ENCODE measurements around the gene FBXO15.

Gene FBXO15, protein sequence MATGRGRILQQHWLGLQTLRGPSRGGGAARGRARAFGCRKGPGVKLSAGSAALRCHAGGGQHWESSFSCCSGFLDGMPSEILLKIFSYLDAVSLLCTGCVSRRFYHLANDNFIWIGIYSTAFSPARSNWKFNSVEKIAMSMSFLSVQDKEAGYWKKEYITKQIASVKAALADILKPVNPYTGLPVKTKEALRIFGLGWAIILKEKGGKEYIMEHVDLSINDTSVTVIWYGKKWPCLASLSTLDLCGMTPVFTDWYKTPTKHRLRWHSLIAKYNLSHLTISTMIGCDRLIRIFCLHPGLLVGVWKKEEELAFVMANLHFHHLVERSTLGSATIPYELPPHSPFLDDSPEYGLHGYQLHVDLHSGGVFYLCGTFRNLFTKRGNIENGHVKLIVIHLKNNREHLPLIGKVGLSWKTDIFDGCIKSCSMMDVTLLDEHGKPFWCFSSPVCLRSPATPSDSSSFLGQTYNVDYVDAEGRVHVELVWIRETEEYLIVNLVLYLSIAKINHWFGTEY

DNA sequence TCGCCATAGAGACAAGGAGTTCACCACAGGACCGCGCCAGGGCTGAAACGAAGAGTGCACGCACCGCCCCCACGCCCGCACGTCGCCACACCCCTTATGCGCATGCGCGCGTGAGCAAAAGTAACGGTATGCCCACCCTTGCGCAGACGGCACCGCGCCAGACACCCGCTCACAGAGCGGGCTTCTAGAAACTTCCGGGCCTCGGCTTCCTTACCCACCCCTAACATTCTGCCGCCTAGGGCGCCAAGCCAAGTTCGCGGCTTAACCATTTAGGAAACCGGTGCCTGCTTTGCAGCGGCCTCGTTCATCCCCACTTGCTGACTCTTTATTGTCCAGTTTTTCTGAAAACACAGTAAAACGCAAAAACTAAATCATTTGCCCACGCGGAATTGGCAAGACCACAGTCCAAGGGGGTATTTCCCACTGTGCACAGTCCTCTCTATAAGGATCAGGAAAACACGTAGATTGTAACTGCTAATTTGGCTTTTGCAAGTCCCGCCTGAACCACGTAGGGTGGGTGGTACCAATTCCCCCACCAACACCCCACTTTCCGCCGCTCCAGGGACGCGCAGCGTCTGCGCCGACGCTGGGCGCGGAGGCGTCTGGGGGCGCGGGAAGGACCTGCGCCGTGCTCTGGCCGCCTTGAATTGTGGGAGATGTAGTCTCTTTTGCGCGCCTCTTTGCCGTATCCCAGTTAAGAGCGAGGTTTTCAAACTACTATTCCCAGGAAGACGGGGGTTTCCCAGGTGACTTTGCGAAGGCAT lies at the start of gene FBXO15, which contains the start of gene TIMM21:
Gene FBXO15, minus strand, starts transcription at position 56 of the 764 bp plus-strand sequence. Its CDS starts 49 bp downstream, at position 7.
Gene TIMM21, plus strand, starts transcription at position 745 of the 764 bp plus-strand sequence. CDS start 286 bp downstream, outside the sequence.
- peak; percentile 96 for DNase-seq

DNA sequence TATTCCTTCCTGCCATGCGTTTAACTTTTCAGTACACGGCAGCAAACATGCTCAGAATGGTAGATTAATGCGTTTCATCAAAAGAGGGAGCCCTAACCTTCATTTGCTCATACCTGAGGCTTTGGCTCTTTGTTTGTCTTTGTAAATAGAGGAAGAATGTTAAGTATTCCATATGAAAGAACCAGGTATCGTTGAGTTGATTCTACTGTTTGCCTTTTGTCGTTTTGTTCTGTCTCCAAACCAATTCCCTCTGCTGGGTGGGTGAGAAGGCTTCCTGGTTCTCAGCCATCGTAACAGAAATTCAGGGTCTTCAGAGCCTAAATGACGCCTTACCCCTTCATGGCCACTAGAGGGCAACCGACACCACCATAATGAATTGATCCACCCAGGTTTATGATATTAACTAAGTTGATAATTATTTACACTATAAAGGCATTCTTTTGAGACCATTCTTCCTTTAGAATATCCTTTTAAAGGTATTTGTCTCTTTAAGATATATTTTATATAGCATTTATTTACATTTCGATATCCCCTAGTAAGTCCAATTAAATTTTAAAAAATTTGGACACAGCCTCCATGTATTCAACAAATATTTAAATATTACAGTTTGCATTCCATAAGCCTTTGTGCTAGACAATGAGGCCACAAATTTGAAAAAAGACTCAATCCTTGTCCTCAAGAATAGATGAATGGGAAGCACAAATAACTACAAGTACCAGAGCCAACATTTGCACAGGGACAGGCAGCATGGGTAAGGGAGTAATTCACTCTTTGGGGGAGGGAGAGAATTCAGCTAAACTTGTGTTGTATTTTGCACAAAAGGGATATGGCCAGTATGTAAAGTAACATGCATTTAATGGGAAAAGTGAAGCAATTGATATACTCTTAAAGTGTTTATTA lies 48.8 kb upstream of the FBXO15 start:
- DNase-seq: peak; percentile 22 to 47

DNA sequence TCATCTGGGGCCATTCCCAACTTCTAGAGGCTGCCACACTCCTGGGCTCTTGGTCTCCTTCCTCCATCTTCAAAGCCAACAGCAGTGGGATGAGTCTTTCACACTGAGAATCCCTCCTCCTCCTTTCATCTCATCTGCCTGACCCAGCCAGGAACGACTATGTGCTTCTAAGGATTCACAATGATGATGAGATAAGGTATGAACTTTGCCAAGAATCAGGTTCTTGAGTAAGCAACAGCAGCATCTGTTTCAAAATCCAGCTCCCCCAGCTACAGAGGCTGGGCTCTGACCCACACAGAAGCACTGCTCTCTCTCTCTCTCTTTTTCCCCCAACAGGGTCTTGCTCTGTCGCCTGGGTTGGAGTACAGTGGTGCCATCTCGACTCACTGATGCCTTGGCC lies 47.1 kb upstream of the FBXO15 start:
- no peak for DNase-seq

DNA sequence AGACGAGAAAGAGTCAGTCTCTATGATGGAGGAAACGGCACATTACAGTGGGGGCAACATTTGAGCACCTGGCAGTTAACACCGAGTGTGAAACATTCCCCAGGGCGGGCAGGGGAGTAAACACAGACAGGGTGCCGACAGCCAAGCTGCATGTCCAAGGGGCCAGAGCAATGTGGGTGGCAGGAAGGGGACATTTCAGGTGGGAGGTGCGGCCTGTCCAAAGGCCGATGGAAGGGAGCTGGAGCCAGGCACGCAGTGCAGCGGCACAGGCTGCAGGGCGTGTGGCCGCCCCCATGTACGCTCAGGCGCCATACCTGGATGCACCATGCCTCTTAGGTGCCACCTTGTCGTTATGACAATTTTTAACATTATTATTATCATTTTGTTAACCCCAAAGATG lies 43.9 kb upstream of the FBXO15 start:
- DNase-seq: no peak

DNA sequence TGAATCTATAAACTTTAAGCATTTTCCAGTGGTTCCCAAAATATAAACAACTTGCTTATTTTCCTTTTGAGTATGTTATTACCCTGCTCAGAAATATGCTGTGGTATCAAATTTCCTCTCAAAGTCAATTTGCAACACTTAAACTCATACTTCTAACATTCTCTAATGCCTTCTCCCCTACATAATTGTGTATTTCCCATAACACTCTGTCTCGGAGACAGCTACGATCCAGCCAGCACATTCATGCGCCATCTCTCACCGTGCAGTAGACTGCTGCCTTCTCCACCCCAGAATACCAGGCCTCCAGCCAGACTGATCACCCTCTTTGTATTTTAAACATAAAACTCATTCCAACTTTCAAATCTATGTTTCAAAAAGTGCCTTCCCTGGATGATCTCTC lies 42.5 kb upstream of the FBXO15 start:
- DNase-seq: no peak

DNA sequence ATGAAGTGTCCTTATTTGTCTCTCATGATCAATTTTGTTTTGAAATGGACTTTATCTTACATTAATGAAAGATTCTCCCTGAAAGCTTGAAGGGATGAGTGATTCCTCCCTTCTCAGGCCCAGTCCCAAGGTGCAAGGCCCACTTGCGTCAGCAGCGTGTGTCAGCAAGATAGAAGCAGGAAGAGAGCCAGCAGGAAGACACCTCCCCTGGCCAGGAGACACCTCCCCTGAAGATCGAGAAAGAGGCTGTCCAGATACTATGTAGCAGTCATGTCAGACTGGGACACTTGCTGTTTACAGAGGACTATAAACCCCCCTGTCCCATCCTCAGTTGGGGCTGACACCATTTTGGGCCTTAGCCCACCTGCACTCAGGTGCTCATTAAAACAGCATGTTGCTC lies 39.0 kb upstream of the FBXO15 start:
- no peak for DNase-seq

DNA sequence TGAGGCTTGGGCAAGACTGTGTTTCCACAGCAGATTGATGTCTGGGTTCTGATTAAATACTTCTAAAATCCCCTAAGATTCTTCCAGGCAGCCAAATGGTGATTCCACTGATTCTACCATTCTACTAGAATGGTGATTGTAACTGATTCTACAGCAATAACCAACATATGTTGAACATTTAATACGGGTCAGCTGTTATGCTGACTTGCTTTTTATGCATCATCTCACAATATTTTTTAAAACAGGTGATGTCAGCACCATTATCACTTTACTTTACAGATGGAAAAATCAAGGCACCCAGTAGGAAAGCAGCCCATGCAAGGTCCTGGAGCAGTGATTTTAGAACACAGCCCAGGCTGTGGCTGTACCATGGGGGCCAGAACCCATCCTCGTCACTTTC lies 38.2 kb upstream of the FBXO15 start:
- no peak for DNase-seq

DNA sequence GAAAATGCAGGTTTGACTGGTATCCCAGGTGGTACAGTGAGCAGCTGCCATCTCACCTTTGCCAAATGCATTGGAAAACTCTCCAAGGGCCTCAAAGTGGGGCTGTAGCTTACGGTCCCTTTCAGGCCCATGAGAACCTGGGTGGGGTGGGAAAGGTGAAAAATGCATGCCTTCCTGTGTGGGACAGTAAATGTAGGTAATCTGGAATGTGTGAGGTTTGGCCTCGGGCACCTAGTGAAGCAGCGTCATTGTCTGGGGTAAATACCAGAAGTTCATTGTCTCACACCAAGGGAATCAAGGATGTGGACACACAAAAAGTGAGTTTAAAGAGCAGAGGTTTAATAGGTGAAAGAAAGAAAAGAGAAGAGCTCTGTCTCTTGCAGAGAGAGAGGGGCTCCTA lies 37.2 kb upstream of the FBXO15 start:
- DNase-seq: no peak

DNA sequence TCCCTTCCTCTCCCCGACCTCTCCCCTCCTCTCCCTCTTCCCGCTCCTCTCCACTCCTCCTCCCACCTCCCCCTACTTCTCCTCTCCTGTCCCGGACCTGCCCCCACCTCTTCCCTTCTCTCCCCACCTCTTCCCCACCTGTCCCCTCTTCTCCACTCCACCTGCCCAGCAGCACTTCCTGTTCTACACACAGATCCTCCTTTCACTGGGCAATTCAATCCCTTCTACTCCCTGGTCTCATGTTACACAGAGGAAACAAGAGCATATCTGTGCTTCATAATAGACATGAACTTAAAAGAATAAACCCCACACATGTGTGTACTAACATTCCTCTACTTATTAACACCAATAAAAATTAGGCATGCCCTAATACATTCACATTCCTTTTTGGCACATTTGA lies 35.5 kb upstream of the FBXO15 start:
- DNase-seq: no peak

DNA sequence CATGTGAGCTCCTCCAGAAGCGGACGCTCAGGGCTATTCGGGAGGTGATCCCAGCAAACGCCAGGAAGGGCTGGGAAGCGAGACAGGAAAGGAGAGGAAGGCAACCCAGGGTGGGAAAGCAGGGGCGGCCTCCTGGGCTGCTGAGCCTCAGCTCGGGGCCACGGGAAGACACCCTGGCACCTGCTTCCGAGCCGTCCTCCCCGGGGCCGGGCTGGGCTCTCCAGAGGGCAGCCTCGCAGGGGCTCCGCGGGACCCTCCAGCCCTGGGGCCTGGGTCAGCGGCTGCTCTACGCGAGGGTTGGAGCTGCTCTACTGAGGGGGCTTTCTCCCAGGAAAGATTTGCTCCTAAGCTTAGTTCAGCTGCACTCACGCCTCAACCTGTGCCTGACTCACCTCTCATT lies 34.7 kb upstream of the FBXO15 start:
- no peak for DNase-seq

DNA sequence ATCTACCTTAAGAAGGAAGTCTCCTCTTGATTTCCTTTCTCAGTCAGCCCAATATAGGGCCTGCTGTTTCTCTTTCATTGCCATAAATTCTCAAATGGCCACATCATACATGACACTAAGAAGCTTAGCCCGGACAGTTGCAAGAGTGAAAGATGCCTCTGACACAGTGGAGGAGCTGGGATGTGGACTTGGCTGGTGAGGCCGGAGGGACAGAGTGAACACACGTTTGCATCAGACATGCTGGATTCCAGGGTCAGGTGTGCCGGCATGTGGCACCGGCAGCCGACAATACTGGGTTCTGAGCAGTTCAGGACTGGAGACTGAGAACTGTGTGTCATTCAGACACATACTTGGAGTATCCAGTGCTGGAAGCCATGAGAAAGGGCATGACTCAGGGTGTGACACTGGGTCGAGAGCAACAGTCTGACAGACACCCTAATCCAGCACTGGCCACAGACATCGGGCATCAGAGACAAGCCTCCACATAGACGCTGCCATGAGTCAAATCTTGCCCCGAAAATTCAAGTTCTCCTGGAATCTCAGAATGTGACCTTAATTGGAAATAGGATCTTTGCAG lies 32.1 kb upstream of the FBXO15 start:
- no peak for DNase-seq

DNA sequence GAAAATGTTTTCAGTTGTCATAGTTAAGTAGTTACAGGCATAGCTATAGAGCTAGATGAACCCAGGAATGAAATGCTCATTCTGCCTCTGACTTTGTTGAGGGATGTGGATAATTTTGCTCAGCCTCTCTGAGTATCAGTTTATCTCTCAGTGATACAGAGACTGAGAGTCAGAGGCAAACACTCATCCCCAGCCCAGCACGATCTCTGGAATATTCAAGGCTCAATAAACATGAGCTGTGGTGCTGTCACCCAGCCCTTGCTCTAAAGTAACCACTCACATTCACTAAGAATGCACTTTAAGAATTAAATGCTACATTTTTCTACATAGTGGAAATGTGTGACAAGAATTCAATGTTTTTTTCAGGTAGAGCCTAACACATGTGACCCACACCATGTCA lies 31.2 kb upstream of the FBXO15 start:
- no peak for DNase-seq

DNA sequence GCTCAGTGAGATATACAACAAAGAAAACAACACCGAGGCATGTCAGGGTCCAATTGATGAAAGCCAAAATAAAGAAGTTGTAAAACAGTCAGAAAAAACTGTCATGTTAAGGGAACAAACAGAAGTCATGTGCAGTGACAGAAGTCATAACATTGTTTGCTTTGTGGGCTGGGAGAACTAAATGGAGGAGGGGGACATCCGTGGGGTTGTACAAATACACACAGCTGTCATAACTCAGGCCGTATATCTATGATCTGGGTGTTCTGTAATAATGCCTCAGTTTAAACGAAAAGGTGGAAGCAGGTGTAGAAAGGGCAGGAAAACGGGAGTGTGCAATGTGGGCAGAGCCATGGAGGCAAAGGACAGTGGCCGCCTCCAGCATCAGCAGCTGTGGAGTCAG lies 28.0 kb upstream of the FBXO15 start:
- DNase-seq: no peak

DNA sequence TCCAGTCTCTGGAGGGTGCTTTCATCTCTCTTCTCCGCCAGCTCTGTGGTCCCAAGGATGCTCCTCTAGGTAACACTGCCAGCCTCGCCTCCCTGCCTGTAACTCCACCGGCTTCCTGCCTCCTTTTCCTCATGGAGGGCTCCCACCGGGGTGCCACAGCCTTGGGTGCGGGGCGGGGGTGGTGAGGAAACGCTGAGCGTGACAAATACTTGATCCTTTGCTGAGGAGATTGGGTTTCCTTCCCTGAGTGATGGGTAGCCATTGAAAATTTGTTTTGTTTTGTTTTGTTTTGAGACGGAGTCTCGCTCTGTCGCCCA lies 25.8 kb upstream of the FBXO15 start:
- no peak for DNase-seq

DNA sequence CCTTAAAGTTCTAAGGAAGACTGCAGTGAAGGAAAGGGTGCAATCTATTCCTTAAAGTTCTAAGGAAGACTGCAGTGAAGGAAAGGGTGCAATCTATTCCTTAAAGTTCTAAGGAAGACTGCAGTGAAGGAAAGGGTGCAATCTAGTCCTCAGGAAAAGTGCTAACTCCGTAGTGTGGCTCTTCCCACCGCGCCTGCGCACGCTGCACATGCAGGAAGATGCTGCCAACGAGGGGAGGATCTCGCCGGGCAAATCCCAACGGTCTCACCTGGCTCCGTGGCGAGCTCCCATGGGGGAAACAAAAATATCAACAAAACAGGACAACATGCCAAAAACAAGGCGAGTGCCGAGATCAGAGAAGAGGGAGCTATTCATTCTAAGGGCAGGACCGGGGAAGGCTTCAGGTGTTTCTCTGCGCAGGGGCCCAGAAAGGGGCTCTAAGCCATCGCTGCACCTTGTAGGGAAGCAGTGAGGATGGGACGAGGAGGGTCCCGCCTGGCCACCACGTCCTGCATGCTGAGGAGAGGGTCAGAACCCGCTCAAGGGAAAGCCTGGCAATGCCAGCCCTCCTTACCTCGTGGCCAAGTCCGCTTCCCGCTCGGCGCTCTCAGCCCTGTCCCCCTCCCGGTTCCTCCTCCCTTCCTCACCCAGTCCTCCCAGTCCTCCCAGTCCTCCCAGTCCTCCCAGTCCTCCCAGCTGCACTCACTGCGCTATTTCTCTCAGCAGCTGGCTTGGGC lies 25.2 kb upstream of the FBXO15 start:
- no peak for DNase-seq

DNA sequence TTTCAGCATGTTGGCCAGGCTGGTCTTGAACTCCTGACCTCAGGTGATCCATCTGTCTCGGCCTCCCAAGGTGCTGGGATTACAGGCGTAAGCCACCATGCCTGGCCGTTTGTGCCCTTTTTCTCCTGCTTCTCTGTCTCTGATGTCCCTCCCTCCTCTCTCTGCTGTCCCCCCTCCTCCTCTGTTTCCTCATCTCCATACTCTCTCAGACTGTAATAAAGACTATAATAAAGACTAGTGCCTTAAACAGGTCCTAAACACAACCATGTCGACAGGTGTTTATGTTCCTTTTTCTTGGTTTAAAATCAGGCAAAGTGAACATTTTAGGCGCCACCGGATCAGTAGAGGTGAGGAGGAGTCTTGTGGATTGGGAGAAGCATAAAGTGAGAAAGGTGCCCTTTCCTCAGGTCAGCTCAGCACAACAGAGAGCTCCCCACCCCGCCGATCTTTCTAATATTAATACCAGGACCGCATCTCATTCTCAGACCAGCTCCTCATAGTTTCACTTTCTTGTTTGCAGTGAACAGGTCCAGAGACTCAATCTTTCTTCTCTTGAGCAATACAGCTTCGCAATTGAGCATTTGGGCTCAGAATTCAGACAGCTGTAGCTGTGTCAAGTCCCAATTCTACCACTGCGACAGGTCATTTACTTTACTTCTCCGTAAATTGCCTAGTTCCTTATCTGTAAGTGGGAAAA lies 24.4 kb upstream of the FBXO15 start:
- DNase-seq: no peak

DNA sequence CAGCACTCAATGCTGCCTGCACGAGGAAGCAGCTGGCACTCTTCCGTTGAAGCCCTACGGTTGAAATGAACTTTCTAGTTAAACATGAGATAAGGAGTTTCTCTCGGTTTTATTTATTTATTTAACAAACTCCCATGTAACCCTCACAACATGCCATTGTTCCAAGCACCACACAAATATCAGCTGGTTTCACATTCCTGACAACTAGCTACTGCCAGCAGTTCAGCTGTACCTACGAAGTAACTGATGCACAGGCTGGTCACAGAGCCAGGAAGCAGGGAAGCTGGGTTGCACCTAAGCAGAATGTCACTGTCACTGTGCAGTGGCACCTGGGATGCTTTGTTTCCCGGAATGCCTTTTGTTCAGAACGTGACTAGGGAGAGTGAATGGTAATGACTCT lies 18.8 kb upstream of the FBXO15 start:
- DNase-seq: no peak

DNA sequence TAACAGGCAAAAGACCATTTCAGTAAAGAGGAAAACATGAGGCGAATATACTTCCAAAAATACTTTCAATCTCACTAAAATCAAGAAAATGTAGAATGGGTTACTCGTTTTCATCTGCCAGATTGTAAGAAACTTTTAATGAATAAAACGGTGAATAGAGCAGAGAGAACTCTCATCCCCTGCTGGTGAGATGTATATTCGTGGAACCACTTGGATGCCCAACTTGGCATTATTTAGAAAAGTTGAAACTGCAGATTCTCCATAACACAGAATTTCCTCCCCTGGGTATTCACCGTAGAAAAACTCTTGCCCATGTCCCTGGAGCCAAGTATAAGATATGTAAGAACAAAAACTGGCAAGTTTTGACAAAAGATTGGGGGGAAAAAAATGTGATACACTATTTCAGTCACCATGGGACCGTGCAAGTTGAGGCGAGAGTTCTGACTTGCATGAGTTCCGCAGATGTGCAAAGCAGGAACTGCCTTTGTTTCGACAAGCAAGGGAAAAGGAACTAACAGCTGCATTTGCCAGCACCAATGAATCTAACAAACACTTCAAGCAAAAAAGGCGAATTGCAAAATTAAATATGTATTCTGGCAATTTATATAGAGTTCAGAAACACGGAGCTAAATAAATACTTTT lies 15.5 kb upstream of the FBXO15 start:
- no peak for DNase-seq

DNA sequence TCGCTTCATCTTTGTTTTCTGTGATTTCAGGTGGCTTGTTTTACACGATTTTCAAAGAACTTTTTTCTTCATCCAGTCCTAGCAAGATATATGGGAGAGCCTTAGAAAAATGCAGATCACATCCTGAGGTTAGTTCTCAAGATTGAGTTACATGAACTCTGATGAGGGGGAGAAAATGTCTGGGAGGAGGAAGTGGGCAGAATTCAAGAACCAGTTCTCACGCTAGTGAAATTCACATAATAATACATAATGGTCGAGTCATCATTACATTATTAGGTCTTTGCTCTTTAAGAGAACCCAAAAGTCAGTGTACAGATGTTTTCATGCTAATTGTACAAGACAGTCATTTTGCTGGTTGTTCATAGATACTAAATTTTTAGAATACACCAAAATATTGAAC lies 7.6 kb upstream of the FBXO15 start:
- DNase-seq: no peak

DNA sequence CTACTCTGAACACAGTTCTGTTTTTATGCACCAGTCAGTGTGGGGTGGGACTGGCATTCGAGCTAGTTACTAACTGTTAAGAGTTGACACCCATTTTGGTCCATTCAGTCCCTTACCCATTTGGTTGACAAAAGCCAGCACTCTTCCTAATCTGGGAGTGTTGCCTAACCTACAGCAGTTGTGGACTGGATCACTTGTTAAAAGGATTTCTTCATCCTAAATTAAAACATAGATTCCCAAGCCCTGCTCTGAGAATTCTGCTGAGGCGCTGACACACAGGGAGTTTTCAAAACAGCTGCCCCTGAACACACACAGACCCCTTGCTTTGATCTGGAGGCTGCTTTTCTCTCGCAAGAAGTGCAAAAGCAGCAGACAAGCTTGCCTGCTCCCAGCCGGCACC lies 7.1 kb upstream of the FBXO15 start:
- DNase-seq: no peak

DNA sequence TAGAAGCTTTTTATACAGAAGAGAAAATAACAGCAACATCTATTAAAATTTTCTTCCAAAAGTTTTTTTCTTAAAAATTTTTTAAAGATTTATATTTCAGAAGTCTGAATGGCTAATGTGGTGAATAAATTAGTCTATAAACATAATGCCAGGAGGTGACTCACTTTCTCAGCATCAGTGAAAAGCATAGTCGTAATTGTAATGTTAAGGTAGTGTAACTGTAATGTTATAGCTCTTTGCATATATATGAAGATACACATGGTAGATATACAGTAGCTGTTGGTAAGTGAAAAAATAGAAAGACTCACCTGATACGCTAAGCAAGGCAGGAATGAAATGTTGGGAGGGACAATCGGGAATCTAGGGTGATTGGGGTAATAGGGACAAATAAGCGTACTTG lies 6.2 kb upstream of the FBXO15 start:
- DNase-seq: no peak
